ENCODE results near the gene RANBP6.

RANBP6 gene

DNA sequence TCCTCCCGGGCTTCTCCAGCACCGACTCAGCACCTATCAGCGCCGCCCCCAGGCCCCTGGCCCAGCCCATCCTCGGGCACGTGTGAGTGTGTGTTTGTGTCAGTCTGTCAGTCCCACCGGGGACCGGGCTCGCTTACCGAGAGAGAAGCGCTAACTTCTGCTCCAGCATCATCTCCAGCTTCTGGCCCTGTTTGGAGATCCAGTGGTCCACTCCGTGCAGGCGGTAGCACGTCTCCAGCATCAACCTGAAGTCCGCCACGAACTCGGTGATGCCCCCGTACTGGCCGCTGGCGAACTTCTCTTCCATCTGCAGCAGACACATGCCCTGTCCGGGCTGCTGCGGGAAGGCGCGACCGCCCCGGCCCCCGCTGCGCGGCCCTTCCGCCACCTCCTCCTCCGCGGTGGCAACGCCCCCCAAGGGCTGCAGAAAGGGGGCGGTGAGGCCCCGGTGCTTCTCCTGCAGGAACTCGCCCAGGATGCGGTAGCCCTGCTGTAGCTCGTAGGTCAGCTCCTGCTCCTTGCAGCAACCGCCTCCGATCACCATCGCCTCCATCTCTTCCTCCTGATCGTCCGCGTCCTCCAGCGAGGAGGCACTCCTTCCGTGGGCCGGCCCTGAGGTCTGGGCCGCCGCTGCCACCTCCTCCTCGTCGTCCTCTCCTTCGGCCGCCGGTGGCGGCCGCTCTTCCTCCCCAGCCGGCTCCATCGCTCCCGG lies 8.2 kb downstream of the RANBP6 start:
- peak in 44 of 51 donors; percentile 16 to 74 (median 46) for DNase-seq

DNA sequence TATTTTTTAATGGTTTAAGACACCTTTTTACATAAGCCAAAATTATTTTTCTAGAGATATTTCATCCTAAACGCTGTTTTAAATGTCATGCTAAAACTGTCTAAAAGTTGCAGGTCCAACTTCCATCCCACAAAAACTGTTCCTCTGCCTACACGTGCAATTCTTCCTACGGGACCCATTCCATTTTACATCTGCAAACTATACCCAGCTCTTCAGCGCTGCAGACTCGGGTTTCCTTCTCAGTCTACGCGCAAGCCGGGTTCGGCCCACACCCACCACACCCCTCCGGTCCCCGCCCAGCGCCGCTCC lies 8.7 kb downstream of the RANBP6 start:
- no peak for DNase-seq

DNA sequence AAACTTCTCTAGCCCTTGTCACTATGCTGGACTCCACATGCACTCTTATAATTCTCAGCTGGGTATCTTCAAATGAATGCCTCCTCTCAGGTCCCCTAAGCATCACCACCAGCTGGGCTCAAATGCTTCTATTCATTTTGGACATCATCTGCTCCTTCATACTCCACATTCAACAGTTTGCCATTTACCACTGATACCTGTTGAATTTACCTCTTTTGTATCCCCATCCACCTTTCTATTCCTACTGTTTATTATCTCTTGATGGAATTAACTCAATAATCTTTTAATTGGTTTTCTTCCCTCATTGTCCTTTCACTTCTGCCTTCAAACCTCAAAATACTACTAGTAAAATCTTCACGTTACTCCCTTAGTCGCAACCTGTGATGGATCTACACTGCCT lies 14.5 kb downstream of the RANBP6 start:
- DNase-seq = no peak

- no peak for DNase-seq
Measured at GRCh38 chr9:5999443-6000101, 15.9 kb downstream of the RANBP6 start.

- DNase-seq = no peak
Measured at GRCh38 chr9:5994493-5994892, 20.9 kb downstream of the RANBP6 start.

GRCh38 chr9:5988265-5988664 lies 27.2 kb downstream of the RANBP6 start:
- no peak for DNase-seq

DNA sequence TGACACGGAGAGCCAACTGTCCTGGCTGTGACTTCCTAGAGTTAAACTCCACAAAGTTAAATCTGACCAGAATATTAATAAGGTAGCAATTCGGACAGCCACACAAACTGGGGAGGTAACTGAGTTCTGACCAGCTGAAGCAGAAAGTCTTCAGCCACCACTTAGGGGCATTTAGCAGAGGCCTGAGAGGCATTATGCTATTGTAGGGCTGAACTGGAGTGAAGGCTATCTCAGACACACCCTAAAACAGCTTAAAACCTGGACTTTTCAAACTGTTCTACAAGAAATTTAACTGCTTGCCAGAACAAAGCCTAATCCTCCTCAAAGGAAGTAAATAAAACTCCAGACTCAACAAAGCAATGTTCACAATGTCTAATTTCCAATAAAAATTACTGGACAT lies 32.4 kb downstream of the RANBP6 start:
- no peak for DNase-seq

GRCh38 chr9:5982317-5982716 lies 33.1 kb downstream of the RANBP6 start:
- no peak for DNase-seq

DNA sequence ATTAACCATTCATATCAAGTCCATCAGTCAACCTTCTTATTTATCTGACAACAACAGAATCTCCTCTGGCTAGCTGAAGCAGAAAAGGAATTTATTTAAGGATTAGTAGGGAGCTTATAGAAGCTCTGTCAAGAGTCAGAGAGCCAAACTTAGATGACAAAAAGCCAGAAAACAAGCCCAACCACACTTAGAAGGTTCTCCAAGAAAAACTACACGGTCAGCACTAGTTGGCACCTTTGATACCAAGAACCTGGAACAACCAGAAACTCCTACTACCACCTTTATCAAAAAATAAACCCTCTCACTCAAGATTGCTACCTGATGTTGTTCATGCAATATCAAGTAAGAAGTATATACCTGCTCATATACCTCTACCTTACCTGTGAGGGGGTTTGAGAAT lies 36.9 kb downstream of the RANBP6 start:
- no peak for DNase-seq

DNA sequence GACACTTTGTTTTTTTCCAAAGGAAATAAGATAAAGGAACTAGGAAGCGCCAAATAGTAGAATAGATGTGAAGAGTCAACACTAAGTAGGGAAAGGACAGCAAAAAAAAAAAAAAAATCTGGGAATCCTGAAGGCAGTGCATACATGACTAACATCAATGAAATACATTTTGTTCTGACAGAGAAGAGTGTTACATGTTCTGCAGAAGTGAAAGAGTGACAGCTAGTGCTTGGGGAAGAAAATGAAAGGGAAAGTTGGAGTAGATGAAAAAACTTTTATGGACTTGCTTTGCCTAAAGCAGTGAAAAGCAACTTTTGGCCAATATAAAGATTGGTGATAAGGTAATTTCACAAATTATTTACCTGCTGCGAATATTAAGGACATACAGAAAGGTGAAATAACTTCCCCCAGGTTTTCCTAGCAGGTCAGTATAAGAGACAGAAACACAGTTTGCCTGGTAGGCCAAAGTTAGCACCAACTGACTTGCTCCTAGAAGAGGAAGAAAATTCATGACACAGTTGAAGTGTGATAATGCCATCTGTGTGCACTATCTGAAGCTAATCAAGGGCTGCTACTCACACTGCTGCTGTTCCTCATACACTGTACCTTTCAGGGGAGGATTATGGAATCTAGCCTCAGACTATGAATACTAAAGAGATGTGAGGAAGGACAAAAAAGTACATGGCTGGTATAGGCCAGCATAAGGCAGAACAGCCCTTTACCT lies 38.6 kb downstream of the RANBP6 start:
- DNase-seq = no peak

GRCh38 chr9:5971740-5972139 lies 43.7 kb downstream of the RANBP6 start:
- DNase-seq = no peak
